Ovary (tissue), 9 donors: ENCODE data around the gene TESMIN. TPM values are rescaled to one million over a fixed set of nuclear protein-coding genes. Genes with fewer than 3 reads are reported as not detected.

Source experiments
- DNase-seq, 5 donors: peaks; one replicate each; pipeline ENCODE4 v3.0.0-alpha.2; 2019 to 2020
- H3K27ac ChIP-seq, 2 donors: fragments of 200-600 bp; one replicate each; pipeline versions ENCODE4 v1.5.1 to v1.8.0; 2019 to 2022
- H3K27me3 ChIP-seq: fragments of 200-600 bp; one replicate; pipeline ENCODE4 v1.8.0; 2022
- H3K36me3 ChIP-seq: fragments of 200-600 bp; sonication (generic); one replicate; pipeline ENCODE4 v1.5.1; 2019
- H3K4me1 ChIP-seq: one replicate; pipeline ENCODE4 v1.8.1; 2013; ENCODE audit warnings: mild to moderate bottlenecking, moderate library complexity; ENCODE audit not compliant: insufficient read depth
- H3K4me3 ChIP-seq: fragments of 200-600 bp; sonication (generic); one replicate; pipeline ENCODE4 v1.5.1; 2017
- H3K9me3 ChIP-seq, 2 donors: fragments of 200-600 bp in 1 of 2; sonication (generic) in 1 of 2; one replicate each; pipeline versions ENCODE4 v1.5.1 to v1.8.1; 2013 to 2019; ENCODE audit warnings: mild to moderate bottlenecking in 1 of 2, moderate library complexity in 1 of 2
- EP300 ChIP-seq: sonication (generic); formaldehyde crosslinking; IDR thresholded peaks from one replicate; pipeline ENCODE4 v1.6.1; 2017; ENCODE audit warnings: antibody characterized with exemption
- POLR2A ChIP-seq: fragments of 450-650 bp; IDR thresholded peaks from one replicate; pipeline ENCODE4 v1.6.1; 2017; ENCODE audit warnings: antibody characterized with exemption, mild to moderate bottlenecking, moderate library complexity
- WGBS, 3 donors: extraction: QIAGEN DNeasy Blood & Tissue Kit in 1 of 3; methylation state at CpG; one replicate each; pipeline versions ENCODE4 v1.1.5 to v1.1.7; 2013 to 2017; 5-methylcytosine and 5-hydroxymethylcytosine counted together
- intact Hi-C, 4 donors: fragments of 100-400 bp; cut with DNase I; formaldehyde crosslinking; loops; one replicate each; pipeline versions ENCODE4 v1.11.0 to v1.15.1; 2022 to 2023
- polyA plus RNA-seq, 2 donors: library from polyadenylated mRNA; stranded (reverse); fragments of 200-250 nt in 1 of 2; fragments of 350-450 nt in 1 of 2; fragmentation: Illumina TruSeq in 1 of 2; extraction: RNeasy Lipid Tissue Mini Kit (QIAGEN cat#74804) in 1 of 2; gene quantifications; one replicate each; pipeline ENCODE4 v1.2.3, GENCODE V29; 2013 to 2014
- total RNA-seq, 7 donors: library from RNA; depleted of rRNA in 2 of 7; stranded (reverse); fragments of >200 nt in 2 of 7; fragmentation: NEBNext Ultra II Directional in 3 of 7; extraction: Animal tissue kit (Norgen Biotek cat#: 25700) in 3 of 7; gene quantifications; one replicate each; pipeline versions ENCODE4 v1.1.0 to v1.2.4, GENCODE V29; 2016 to 2023
- TF ChIP-seq, protein P1 (sequence below), 3 donors: fragments of 450-650 bp in 2 of 3; fragments of 200-600 bp in 1 of 3; IDR thresholded peaks; one replicate each; pipeline versions ENCODE4 v1.5.1 to v1.8.0; 2016 to 2022; ENCODE audit warnings: antibody characterized with exemption in 3 of 3, mild to moderate bottlenecking in 1 of 3
- donor health status: DM: no; HTN: no; CAD: no; lungs with moderate emphysema.
- donor health status: DM: no; HTN: no; CAD: no.
- donor health status: Bipolar disorder and iron deficiency.
- donor health status: DM: yes; HTN: yes; CAD: no.
- donor health status: DM: no; HTN: no; CAD: no.
- donor health status: DM: yes; HTN: yes; CAD: no.

The TESMIN gene
- total and polyA plus RNA-seq, 9 donors: 1.1 to 4.1 (median 1.7) TPM

DNA sequence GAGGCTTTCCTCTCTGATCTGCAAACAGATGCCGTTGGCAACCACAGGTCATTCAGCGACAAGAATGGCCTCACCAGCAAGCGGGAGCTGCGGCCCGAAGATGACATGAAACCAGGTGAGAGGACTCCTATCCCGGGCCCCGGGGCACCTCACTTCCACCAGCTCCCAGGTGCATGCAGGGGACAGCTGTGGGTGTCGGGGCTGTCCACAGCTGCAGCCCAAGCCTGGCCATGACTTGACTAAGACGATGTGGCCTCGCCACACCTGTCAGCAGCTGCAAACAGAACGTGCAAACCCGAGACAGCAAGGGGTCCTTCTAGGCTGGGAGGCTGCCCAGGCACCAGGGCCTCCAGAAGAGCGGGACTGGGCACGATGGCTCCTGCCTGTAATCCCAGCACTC lies 63.3 kb downstream of the TESMIN start:
- no peak overlapping the region for H3K27ac ChIP-seq
- intact Hi-C loops: no loop called here
- no peak for DNase-seq
- 90 to 92% (median 91%) methylated on average over 11 to 14 of the region's 14 CpGs for WGBS, 3 donors
- TF ChIP-seq EP300: no peak
- TF ChIP-seq, protein P1, sequence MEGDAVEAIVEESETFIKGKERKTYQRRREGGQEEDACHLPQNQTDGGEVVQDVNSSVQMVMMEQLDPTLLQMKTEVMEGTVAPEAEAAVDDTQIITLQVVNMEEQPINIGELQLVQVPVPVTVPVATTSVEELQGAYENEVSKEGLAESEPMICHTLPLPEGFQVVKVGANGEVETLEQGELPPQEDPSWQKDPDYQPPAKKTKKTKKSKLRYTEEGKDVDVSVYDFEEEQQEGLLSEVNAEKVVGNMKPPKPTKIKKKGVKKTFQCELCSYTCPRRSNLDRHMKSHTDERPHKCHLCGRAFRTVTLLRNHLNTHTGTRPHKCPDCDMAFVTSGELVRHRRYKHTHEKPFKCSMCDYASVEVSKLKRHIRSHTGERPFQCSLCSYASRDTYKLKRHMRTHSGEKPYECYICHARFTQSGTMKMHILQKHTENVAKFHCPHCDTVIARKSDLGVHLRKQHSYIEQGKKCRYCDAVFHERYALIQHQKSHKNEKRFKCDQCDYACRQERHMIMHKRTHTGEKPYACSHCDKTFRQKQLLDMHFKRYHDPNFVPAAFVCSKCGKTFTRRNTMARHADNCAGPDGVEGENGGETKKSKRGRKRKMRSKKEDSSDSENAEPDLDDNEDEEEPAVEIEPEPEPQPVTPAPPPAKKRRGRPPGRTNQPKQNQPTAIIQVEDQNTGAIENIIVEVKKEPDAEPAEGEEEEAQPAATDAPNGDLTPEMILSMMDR (IDR thresholded peaks at IDR 0.05): no peak
- no peak for TF ChIP-seq POLR2A
- no peaks in the 10 kb centered on the region for H3K36me3 ChIP-seq
- H3K4me1 ChIP-seq: no peaks in the 10 kb centered on the region
- peaks cover 5% of the 10 kb centered on the region for H3K27me3 ChIP-seq
- H3K4me3 ChIP-seq: no peak overlapping the region
- H3K9me3 ChIP-seq: no peaks in the 10 kb centered on the region

DNA sequence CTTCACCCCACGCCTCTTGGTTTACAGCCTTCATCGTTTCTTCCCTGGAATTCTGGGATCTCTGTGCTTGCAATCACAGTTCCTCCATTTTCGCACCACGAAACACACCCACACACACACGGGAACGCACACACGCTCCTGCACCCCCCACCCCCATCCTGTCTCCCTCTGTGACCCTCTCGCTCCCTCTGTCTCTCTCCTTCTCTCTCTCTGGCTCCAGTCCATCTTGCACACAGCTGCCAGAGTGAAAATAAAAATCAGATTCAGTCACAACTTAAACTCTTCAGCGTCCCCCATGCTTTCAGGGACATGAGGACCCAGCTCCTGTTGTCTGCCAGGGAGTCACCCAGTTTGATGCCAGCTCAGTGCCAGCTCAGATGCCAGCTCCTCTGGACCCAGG lies 64.0 kb downstream of the TESMIN start:
- DNase-seq: no peak
- H3K9me3 ChIP-seq: no peaks in the 10 kb centered on the region
- H3K27ac ChIP-seq: no peak overlapping the region
- WGBS, 3 donors: 24 to 29% (median 27%) methylated on average over 9 of the region's 9 CpGs
- H3K27me3 ChIP-seq: peaks cover 5% of the 10 kb centered on the region
- intact Hi-C loops: no loop called here
- no peaks in the 10 kb centered on the region for H3K36me3 ChIP-seq
- TF ChIP-seq EP300 (no peak), POLR2A (no peak)
- TF ChIP-seq, protein P1 (IDR thresholded peaks at IDR 0.05): no peak
- H3K4me1 ChIP-seq: no peaks in the 10 kb centered on the region
- H3K4me3 ChIP-seq: no peak overlapping the region

DNA sequence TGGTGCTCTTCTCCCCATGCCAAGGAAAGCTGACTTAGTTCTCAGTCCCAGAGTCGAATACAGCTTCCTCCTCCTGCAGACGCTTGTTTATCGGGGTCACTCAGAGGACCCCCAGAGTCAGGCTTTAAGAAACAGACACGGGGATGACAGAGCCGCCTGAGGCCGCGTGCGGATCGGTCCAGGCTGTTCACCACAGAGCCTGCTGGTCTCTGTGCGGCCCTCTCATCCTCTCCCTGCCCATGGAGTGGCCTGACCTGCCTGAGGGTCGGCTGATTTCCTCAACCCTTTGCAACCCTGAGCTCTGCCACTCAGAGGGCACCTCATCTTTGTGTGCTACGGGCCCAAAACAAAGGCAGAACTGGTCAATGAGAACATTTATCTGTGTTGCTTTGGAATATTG lies 64.8 kb downstream of the TESMIN start:
- no peaks in the 10 kb centered on the region for H3K36me3 ChIP-seq
- intact Hi-C loops: no loop called here
- H3K4me1 ChIP-seq: no peaks in the 10 kb centered on the region
- H3K27me3 ChIP-seq: peaks cover 5% of the 10 kb centered on the region
- TF ChIP-seq, protein P1 (IDR thresholded peaks at IDR 0.05): no peak
- TF ChIP-seq EP300 (no peak), POLR2A (no peak)
- no peaks in the 10 kb centered on the region for H3K9me3 ChIP-seq
- no peak overlapping the region for H3K4me3 ChIP-seq
- WGBS, 3 donors: 93 to 97% (median 94%) methylated on average over 12 of the region's 12 CpGs
- H3K27ac ChIP-seq: no peak overlapping the region
- no peak for DNase-seq

DNA sequence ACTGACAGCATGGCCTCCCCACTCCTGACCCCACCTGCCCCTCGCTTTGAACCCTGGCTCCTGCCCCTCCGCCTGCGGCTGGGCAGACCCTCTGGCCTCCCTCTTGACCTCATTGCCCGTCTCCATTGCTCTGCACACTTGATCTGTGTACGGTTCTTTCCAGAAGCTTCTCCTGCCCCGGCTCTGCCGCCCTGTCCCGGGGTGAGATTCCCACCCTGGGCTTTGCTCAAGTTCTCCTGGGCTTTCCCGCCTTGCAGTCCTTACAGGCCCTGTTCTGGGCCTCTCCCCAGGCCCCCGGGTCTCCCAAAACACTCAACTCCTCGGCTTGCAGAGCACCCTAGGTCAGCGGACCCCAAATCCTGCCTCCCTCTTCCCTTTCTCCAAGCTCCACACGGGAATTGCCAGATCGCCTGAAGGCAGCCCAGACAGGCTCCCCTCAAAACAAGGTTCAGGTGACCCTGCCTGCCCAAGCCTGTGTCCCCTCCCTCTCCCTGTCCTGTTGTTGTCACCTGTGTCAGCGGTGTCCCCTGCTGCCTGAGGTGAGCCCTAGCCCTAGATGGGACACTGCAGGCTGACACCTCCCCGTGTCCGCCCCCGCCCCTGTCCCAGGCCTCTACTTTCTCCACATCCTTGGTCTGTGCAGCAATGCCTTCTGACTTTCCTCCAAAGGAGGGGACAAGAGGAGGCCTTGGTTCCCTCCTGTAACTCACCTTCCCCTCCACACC lies 65.5 kb downstream of the TESMIN start:
- Histone ChIP-seq H3K36me3 (no peaks in the 10 kb centered on the region), H3K27ac (no peak overlapping the region), H3K4me3 (no peak overlapping the region), H3K9me3 (no peaks in the 10 kb centered on the region), H3K27me3 (peaks cover 5% of the 10 kb centered on the region), H3K4me1 (no peaks in the 10 kb centered on the region)
- WGBS, 3 donors: 93 to 96% (median 96%) methylated on average over 18 of the region's 18 CpGs
- intact Hi-C loops: no loop called here
- DNase-seq: no peak
- no peak for TF ChIP-seq POLR2A
- TF ChIP-seq, protein P1 (IDR thresholded peaks at IDR 0.05): no peak
- no peak for TF ChIP-seq EP300
